ENCODE measurements around the gene DPP8. TPM values are rescaled to one million over a fixed set of nuclear protein-coding genes. Genes with fewer than 3 reads are reported as not detected.

The DPP8 gene
- total RNA-seq, 1 donor from 2014 or later = 39.0 TPM

GRCh38 chr15:65512189-65512588 lies 5.3 kb downstream of the DPP8 start:
- Histone ChIP-seq H3K4me3 (no peak overlapping the region), H3K27ac (no peak overlapping the region), H3K9me3 (ENCODE audit: low read depth) (no peaks in the 10 kb centered on the region), H3K27me3 (no peaks in the 10 kb centered on the region), H3K4me2 (no peak overlapping the region), H2AFZ (replicated peaks) (no peak overlapping the region), H3K4me1 (peaks cover 9% of the 10 kb centered on the region), H3K9ac (no peak overlapping the region), H4K20me1 (ENCODE audit: low read depth) (peaks cover 25% of the 10 kb centered on the region), H3K79me2 (ENCODE audit: low read depth) (peaks cover 38% of the 10 kb centered on the region), H3K36me3 (peaks cover 8% of the 10 kb centered on the region), H3F3A (ENCODE audit: low read depth) (peaks cover 27% of the 10 kb centered on the region)
- Mint-ChIP-seq H3K4me3 (no peak overlapping the region), H3K9me3 (no peaks in the 10 kb centered on the region), H3K36me3 (peaks cover 8% of the 10 kb centered on the region), H3K27me3 (ENCODE audit: insufficient read depth, low read depth) (no peaks in the 10 kb centered on the region), H3K27ac (no peak overlapping the region), H3K4me1 (peaks cover 9% of the 10 kb centered on the region)
- no peak for DNase-seq (ENCODE audit: low spot score)
- no peak for TF ChIP-seq EZH2 (IDR thresholded peaks at IDR 0.05)
- no peak for TF ChIP-seq CTCF (IDR thresholded peaks at IDR 0.05)
- no peak for TF ChIP-seq EZH2phosphoT487 (IDR thresholded peaks at IDR 0.05)

DNA sequence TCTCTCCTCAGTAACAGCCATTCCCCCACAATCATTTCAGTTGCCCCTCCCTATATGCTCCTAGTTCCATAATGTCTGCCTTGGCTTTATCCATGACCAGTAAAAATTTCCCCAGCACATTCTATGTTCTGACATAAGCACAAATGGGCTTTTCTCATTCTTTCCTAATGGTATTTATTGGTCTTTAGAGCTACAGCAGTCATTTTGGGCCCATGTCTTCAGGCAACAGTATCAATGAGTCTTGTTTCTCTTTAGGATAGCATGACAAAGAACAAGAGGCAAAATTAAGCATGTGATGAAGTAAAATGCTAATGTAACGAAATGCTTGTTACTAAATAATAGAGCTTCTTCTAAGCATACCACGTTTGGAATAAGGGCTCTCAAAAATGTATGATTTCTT lies 8.2 kb downstream of the DPP8 start:
- H3K4me3 ChIP-seq = no peak overlapping the region
- H3K27me3 ChIP-seq = no peaks in the 10 kb centered on the region
- peaks cover 4% of the 10 kb centered on the region for H3F3A ChIP-seq (ENCODE audit: low read depth)
- H4K20me1 ChIP-seq (ENCODE audit: low read depth) = no peaks in the 10 kb centered on the region
- H3K4me2 ChIP-seq = no peak overlapping the region
- H3K4me1 ChIP-seq = no peaks in the 10 kb centered on the region
- no peak for TF ChIP-seq EZH2phosphoT487 (IDR thresholded peaks at IDR 0.05)
- no peak for TF ChIP-seq CTCF (IDR thresholded peaks at IDR 0.05)
- TF ChIP-seq EZH2 (IDR thresholded peaks at IDR 0.05) = no peak
- peaks cover 10% of the 10 kb centered on the region for H3K79me2 ChIP-seq (ENCODE audit: low read depth)
- Mint-ChIP-seq H3K36me3 (peaks cover 8% of the 10 kb centered on the region), H3K4me3 (no peak overlapping the region), H3K9me3 (no peaks in the 10 kb centered on the region), H3K27me3 (ENCODE audit: insufficient read depth, low read depth) (no peaks in the 10 kb centered on the region), H3K4me1 (no peaks in the 10 kb centered on the region), H3K27ac (no peak overlapping the region)
- no peaks in the 10 kb centered on the region for H3K9me3 ChIP-seq (ENCODE audit: low read depth)
- H3K9ac ChIP-seq = no peak overlapping the region
- no peak overlapping the region for H3K27ac ChIP-seq
- no peak overlapping the region for H2AFZ ChIP-seq (replicated peaks)
- DNase-seq (ENCODE audit: low spot score) = no peak
- peaks cover 7% of the 10 kb centered on the region for H3K36me3 ChIP-seq

GRCh38 chr15:65494076-65494475 lies 23.4 kb downstream of the DPP8 start:
- Mint-ChIP-seq H3K27me3 (ENCODE audit: insufficient read depth, low read depth) (no peaks in the 10 kb centered on the region), H3K27ac (no peak overlapping the region), H3K4me1 (no peaks in the 10 kb centered on the region), H3K9me3 (no peaks in the 10 kb centered on the region), H3K4me3 (no peak overlapping the region), H3K36me3 (peaks cover 22% of the 10 kb centered on the region)
- TF ChIP-seq EZH2 (IDR thresholded peaks at IDR 0.05) (no peak), CTCF (IDR thresholded peaks at IDR 0.05) (no peak), EZH2phosphoT487 (IDR thresholded peaks at IDR 0.05) (no peak)
- no peaks in the 10 kb centered on the region for H3K4me1 ChIP-seq
- no peaks in the 10 kb centered on the region for H3K9me3 ChIP-seq (ENCODE audit: low read depth)
- no peak overlapping the region for H3K9ac ChIP-seq
- DNase-seq (ENCODE audit: low spot score) = no peak
- H3K4me2 ChIP-seq = no peak overlapping the region
- no peak overlapping the region for H3K27ac ChIP-seq
- no peaks in the 10 kb centered on the region for H4K20me1 ChIP-seq (ENCODE audit: low read depth)
- no peak overlapping the region for H2AFZ ChIP-seq (replicated peaks)
- H3K36me3 ChIP-seq = peaks cover 16% of the 10 kb centered on the region
- no peak overlapping the region for H3K4me3 ChIP-seq
- H3K79me2 ChIP-seq (ENCODE audit: low read depth) = peaks cover 3% of the 10 kb centered on the region
- no peaks in the 10 kb centered on the region for H3K27me3 ChIP-seq
- peaks cover 3% of the 10 kb centered on the region for H3F3A ChIP-seq (ENCODE audit: low read depth)

Data from neural progenitor cell (in vitro differentiated cells).